K562 (cell line): Measurements from ENCODE around the gene URGCP. TPM values are rescaled to one million over a fixed set of nuclear protein-coding genes. Genes with fewer than 3 reads are reported as not detected.

Experiments used
- ATAC-seq: fragments of 200-7000 bp; cut with Tn5 transposase; 3 replicates; pipeline ENCODE4 v1.9.1; 2020; ENCODE audit warnings: moderate library complexity
- BruUV-seq: library from RNA; stranded (reverse); fragments of 400-500 nt; replicated peaks from 2 replicates; lab custom pipeline; 2021; lab: Mats Ljungman, UMichigan
- CTCF ChIA-PET: fragments of 300-600 bp; formaldehyde crosslinking; extraction: SDS; loops from one replicate; lab custom pipeline; 2021; ENCODE audit warnings: low intra/inter-chr PET ratio; lab: Yijun Ruan, JAX
- POLR2A ChIA-PET: fragments of 300-600, 350-650 bp; sonication (Branson Sonifier 250); formaldehyde crosslinking; extraction: SDS; loops from one replicate; lab custom pipeline; 2021; ENCODE audit warnings: antibody characterized with exemption, inconsistent platforms; lab: Yijun Ruan, JAX
- DNase-seq, 4 experiments: peaks; one replicate each; pipeline versions ENCODE4 v3.0.0 to v3.0.0-alpha.2; 2011 to 2018; ENCODE audit warnings: low spot score in 3 of 4, mixed read lengths in 3 of 4; ENCODE audit errors: extremely low read depth in 1 of 4
- FAIRE-seq: peaks from 2 replicates; lab custom pipeline; 2011; peaks lifted over from hg19 to GRCh38; lab: Jason Lieb, UNC
- H2AFZ ChIP-seq: 2 replicates; pipeline ENCODE4 v1.6.0; 2011; ENCODE audit warnings: low read depth, low read length, control low read depth, inconsistent platforms
- H3K27ac ChIP-seq: fragments of 200-600 bp; 3 replicates; pipeline ENCODE4 v1.8.0; 2011; ENCODE audit warnings: low read depth, mild to moderate bottlenecking, control low read depth, inconsistent platforms, low read length, moderate library complexity, mixed read lengths; ENCODE audit errors: extremely low read depth
- H3K27me3 ChIP-seq, 2 experiments: fragments of 300-600 bp in 1 of 2; 2 replicates in 1 of 2; 3 replicates in 1 of 2; pipeline versions ENCODE4 v1.6.0 to v1.8.0; 2011; ENCODE audit warnings: inconsistent platforms in 2 of 2, low read length in 2 of 2, mild to moderate bottlenecking in 1 of 2, mixed read lengths in 1 of 2, moderate library complexity in 1 of 2; ENCODE audit not compliant: control insufficient read depth in 2 of 2, insufficient read depth in 2 of 2
- H3K36me3 ChIP-seq: fragments of 300-600 bp; 3 replicates; pipeline ENCODE4 v1.8.0; 2011; ENCODE audit warnings: mild to moderate bottlenecking, low read length, inconsistent platforms; ENCODE audit not compliant: control insufficient read depth, insufficient read depth
- H3K4me1 ChIP-seq, 2 experiments: fragments of 200-600 bp in 1 of 2; replicated peaks in 1 of 2; 2 replicates in 1 of 2; 3 replicates in 1 of 2; pipeline versions ENCODE4 v1.5.1 to v1.8.0; 2011; ENCODE audit warnings: inconsistent platforms in 2 of 2, low read length in 2 of 2, mild to moderate bottlenecking in 1 of 2, mixed read lengths in 1 of 2, moderate library complexity in 1 of 2; ENCODE audit not compliant: control insufficient read depth in 2 of 2, insufficient read depth in 2 of 2
- H3K4me2 ChIP-seq: 2 replicates; pipeline ENCODE4 v1.6.1; 2011; ENCODE audit warnings: low read length, control low read depth, inconsistent platforms, mixed read lengths; ENCODE audit not compliant: insufficient read depth
- H3K4me3 ChIP-seq: fragments of 200-600 bp; sonication (generic), shearing (Covaris generic); 2 replicates; pipeline ENCODE4 v1.5.1; 2016; ENCODE audit warnings: control low read depth, inconsistent platforms
- H3K79me2 ChIP-seq: fragments of 200-600 bp; 3 replicates; pipeline ENCODE4 v1.8.0; 2011; ENCODE audit warnings: low read length, inconsistent platforms; ENCODE audit not compliant: control insufficient read depth, insufficient read depth
- H3K9ac ChIP-seq, 2 experiments: 2 replicates each; pipeline versions ENCODE4 v1.6.0 to v1.6.1; 2011; ENCODE audit warnings: low read depth in 2 of 2, low read length in 2 of 2, control low read depth in 1 of 2, inconsistent platforms in 1 of 2, mild to moderate bottlenecking in 1 of 2, mixed read lengths in 1 of 2; ENCODE audit not compliant: insufficient read depth in 1 of 2
- H3K9me1 ChIP-seq: one replicate; pipeline ENCODE4 v1.6.0; 2011; ENCODE audit warnings: inconsistent platforms, mild to moderate bottlenecking, low read length, moderate library complexity; ENCODE audit not compliant: control insufficient read depth, insufficient read depth
- H3K9me3 ChIP-seq: replicated peaks from 2 replicates; pipeline ENCODE4 v1.5.1; 2011; ENCODE audit warnings: low read depth, low read length, inconsistent platforms; ENCODE audit not compliant: control insufficient read depth, insufficient read depth
- H4K20me1 ChIP-seq: replicated peaks from 2 replicates; pipeline ENCODE4 v1.6.1; 2011; ENCODE audit warnings: low read length, inconsistent platforms, mixed read lengths; ENCODE audit not compliant: control insufficient read depth, insufficient read depth
- CBX5 ChIP-seq: IDR thresholded peaks from 2 replicates; pipeline ENCODE4 v1.6.1; 2014; ENCODE audit warnings: low read depth, borderline replicate concordance
- MCM2 ChIP-seq: fragments of 450-650 bp; IDR thresholded peaks from 2 replicates; pipeline ENCODE4 v1.6.1; 2017; ENCODE audit warnings: low read depth, mild to moderate bottlenecking
- MEIS2 ChIP-seq: fragments of 450-650 bp; IDR thresholded peaks from 2 replicates; pipeline ENCODE4 v1.6.1; 2014; ENCODE audit warnings: mild to moderate bottlenecking; ENCODE audit not compliant: partially characterized antibody
- PBX2 ChIP-seq, 2 experiments: IDR thresholded peaks in 1 of 2; conservative IDR thresholded peaks in 1 of 2; 2 replicates each; pipeline ENCODE4 v1.6.1; 2016; ENCODE audit warnings: low read depth in 2 of 2, mild to moderate bottlenecking in 1 of 2, missing compliant biosample characterization in 1 of 2, missing genetic modification characterization in 1 of 2, moderate library complexity in 1 of 2
- PKNOX1 ChIP-seq: fragments of 450-650 bp; IDR thresholded peaks from 2 replicates; pipeline ENCODE4 v1.6.1; 2016
- RHOXF2B ChIP-seq: fragments of 250-450 bp; sonication (Bioruptor Pico); conservative IDR thresholded peaks from 2 replicates; pipeline ENCODE4 v1.5.1; 2021
- WGBS: fragments of 100-300 bp; shearing (Covaris generic); methylation state at CpG from one replicate; pipeline ENCODE4 v1.1.6; 2016; ENCODE audit warnings: low coverage, mixed read lengths; ENCODE audit not compliant: insufficient coverage; ENCODE audit errors: missing lambda C conversion rate; 5-methylcytosine and 5-hydroxymethylcytosine counted together
- in situ Hi-C: fragments of 300-500 bp; cut with MboI; formaldehyde crosslinking; loops from 4 replicates; pipeline ENCODE4 v1.15.0; 2018; ENCODE audit warnings: inconsistent platforms, mixed read lengths
- intact Hi-C: fragments of 100-400 bp; cut with micrococcal nuclease; formaldehyde crosslinking; loops from 2 replicates; pipeline ENCODE4 v1.14.2; 2022
- polyA plus RNA-seq, 8 experiments: library from polyadenylated mRNA; depleted of rRNA in 4 of 8; stranded (reverse) in 5 of 8; unstranded in 3 of 8; fragments of >200 nt; fragmentation: Nextera tagmentation in 2 of 8; fragmentation: Illumina TruSeq in 1 of 8; extraction: Ambion mirVana in 2 of 8; extraction: Trizol in 1 of 8; gene quantifications; 2 replicates each; pipeline versions ENCODE4 v1.2.1 to v1.2.3, GENCODE V29; 2011 to 2014; ENCODE audit warnings: inconsistent platforms in 1 of 8, missing spikeins in 1 of 8
- total RNA-seq, 7 experiments: library from RNA; depleted of rRNA in 6 of 7; stranded (reverse); fragments of >200 nt in 6 of 7; fragmentation: Illumina TruSeq in 2 of 7; extraction: Trizol in 2 of 7; gene quantifications; 2 replicates each; pipeline versions ENCODE4 v1.2.1 to v1.2.3, GENCODE V29; 2011 to 2021; ENCODE audit warnings: low replicate concordance in 1 of 7

The URGCP gene
- total and polyA plus RNA-seq, 9 of the 15 experiments (the other 6 are each of a cell fraction or from before 2014, with no cell fraction given): 1.7 to 25.8 (median 12.5) TPM

GRCh38 chr7:43838201-43838658 lies 68.2 kb downstream of the URGCP start:
- POLR2A ChIA-PET: interaction anchor here (0.6 to 1.6 kb wide), 5 partner anchors 10 to 399 kb away, joined by 3 to 4 read pairs (median 3); no protein-coding TSS in a partner anchor
- peak overlapping the region; percentile 33; the same call in 1 of the 2 replicates for H3K4me3 ChIP-seq
- no peak; the same call in 2 of the 3 replicates for ATAC-seq

More at GRCh38 chr7:43838201-43838658, 68.2 kb downstream of the URGCP start:
- in situ Hi-C loops: loop anchor here (10.0 to 25.0 kb wide), 3 partner anchors 253 to 1901 kb away; partner anchors contain the start of gene STK17A
- CTCF ChIA-PET: interaction anchor here (0.5 to 2.6 kb wide), 12 partner anchors 28 to 575 kb away, joined by 3 to 53 read pairs (median 4); partner anchors contain the start of genes COA1 and STK17A
- H3K9me1 ChIP-seq: no peaks in the 10 kb centered on the region
- TF ChIP-seq PBX2 (CRISPR knock-in tag; IDR thresholded peaks at IDR 0.05; ENCODE audit: low read depth): no peak
- TF ChIP-seq PBX2 (tag; conservative IDR thresholded peaks at IDR 0.05; ENCODE audit: low read depth): peak; percentile 75
- peak; percentile 58 for TF ChIP-seq PKNOX1
- TF ChIP-seq MEIS2: peak; percentile 75
- no peak for TF ChIP-seq CBX5
- no peak for TF ChIP-seq RHOXF2B
- TF ChIP-seq MCM2: no peak
- TF ChIP-seq, all 486 proteins: peak for 3
- Histone ChIP-seq H3K36me3 (no peaks in the 10 kb centered on the region), H3K27ac (peak overlapping the region; percentile 43; the same call in 1 of the 3 replicates), H4K20me1 (no peaks in the 10 kb centered on the region), H2AFZ (peak overlapping the region; percentile 99), H3K9me3 (no peaks in the 10 kb centered on the region), H3K4me2 (peak overlapping the region; percentile 77), H3K4me1 (peaks cover 4 to 7% of the 10 kb centered on the region in 2 experiments; a peak in 3 of 5 replicates), H3K79me2 (no peaks in the 10 kb centered on the region), H3K27me3 (no peaks in the 10 kb centered on the region), H3K9ac (peak overlapping the region; percentile 6 to 49; a peak in 2 of 4 replicates)
- intact Hi-C loops: loop anchor here (1.0 to 10.0 kb wide), 5 partner anchors 28 to 1893 kb away; partner anchors contain the start of gene STK17A
- DNase-seq (no peak), FAIRE-seq (no peak)
- BruUV-seq: no TSS peak
- 42% methylated on average over 8 of the region's 9 CpGs for WGBS
